H1 (cell line): ENCODE results near the gene PRELID1. TPM values are rescaled to one million over a fixed set of nuclear protein-coding genes. Genes with fewer than 3 reads are reported as not detected.

Experiments
- CTCF ChIA-PET: fragments of 300-600 bp; sonication (Branson Sonifier 250); formaldehyde crosslinking; loops from one replicate; lab custom pipeline; 2021; ENCODE audit not compliant: partially characterized antibody; lab: Charles Lee
- POLR2A ChIA-PET: fragments of 300-600 bp; sonication (Branson Sonifier 250); formaldehyde crosslinking; loops from one replicate; lab custom pipeline; 2021; ENCODE audit warnings: inconsistent platforms; ENCODE audit not compliant: partially characterized antibody; lab: Charles Lee
- DNase-seq, 2 experiments: peaks; one replicate each; pipeline versions ENCODE4 v3.0.0 to v3.0.0-alpha.2; 2010 to 2022; ENCODE audit warnings: low spot score in 2 of 2, low read depth in 1 of 2, mixed read lengths in 1 of 2
- FAIRE-seq: peaks from 2 replicates; lab custom pipeline; 2011; peaks lifted over from hg19 to GRCh38; lab: Jason Lieb, UNC
- H2AFZ ChIP-seq: 2 replicates; pipeline ENCODE4 v1.8.1; 2012; ENCODE audit warnings: low read length, inconsistent platforms
- H2AK5ac ChIP-seq: 2 replicates; pipeline ENCODE4 v1.6.1; 2013; ENCODE audit warnings: low read depth, low read length
- H2BK120ac ChIP-seq: replicated peaks from 2 replicates; pipeline ENCODE3; 2013; ENCODE audit warnings: low read depth, low read length, inconsistent platforms
- H2BK12ac ChIP-seq: 2 replicates; pipeline ENCODE4 v1.6.1; 2013; ENCODE audit warnings: low read depth, low read length
- H2BK15ac ChIP-seq: 2 replicates; pipeline ENCODE4 v1.6.1; 2013; ENCODE audit warnings: low read length
- H2BK20ac ChIP-seq: 2 replicates; pipeline ENCODE4 v1.6.1; 2013; ENCODE audit warnings: low read length
- H2BK5ac ChIP-seq: 2 replicates; pipeline ENCODE4 v1.6.1; 2013; ENCODE audit warnings: low read depth, low read length
- H3K14ac ChIP-seq: 2 replicates; pipeline ENCODE4 v1.6.1; 2013; ENCODE audit warnings: inconsistent platforms; ENCODE audit not compliant: insufficient read length
- H3K18ac ChIP-seq: 2 replicates; pipeline ENCODE4 v1.6.1; 2013; ENCODE audit warnings: low read length; ENCODE audit errors: extremely low read depth
- H3K23ac ChIP-seq: 2 replicates; pipeline ENCODE4 v1.6.1; 2013; ENCODE audit warnings: inconsistent platforms; ENCODE audit not compliant: insufficient read length
- H3K23me2 ChIP-seq: 2 replicates; pipeline ENCODE4 v1.6.1; 2013; ENCODE audit warnings: low read depth, low read length
- H3K27ac ChIP-seq: 2 replicates; pipeline ENCODE4 v1.6.1; 2011; ENCODE audit warnings: low read depth, low read length, inconsistent platforms
- H3K27me3 ChIP-seq, 4 experiments: replicated peaks in 1 of 4; 1 replicate in 1 of 4; 2 replicates in 3 of 4; pipeline versions ENCODE4 v1.6.1 to v1.8.1; 2011 to 2013; ENCODE audit warnings: low read length in 3 of 4, mild to moderate bottlenecking in 3 of 4, inconsistent platforms in 2 of 4, mixed read lengths in 2 of 4, moderate library complexity in 1 of 4; ENCODE audit not compliant: control insufficient read depth in 3 of 4, insufficient read depth in 3 of 4; ENCODE audit errors: extremely low read depth in 1 of 4
- H3K36me3 ChIP-seq, 4 experiments: 2 replicates each; pipeline versions ENCODE4 v1.6.1 to v1.8.1; 2011 to 2013; ENCODE audit warnings: mild to moderate bottlenecking in 4 of 4, low read length in 3 of 4, moderate library complexity in 2 of 4, control low read depth in 1 of 4, inconsistent platforms in 1 of 4; ENCODE audit not compliant: insufficient read depth in 4 of 4, control insufficient read depth in 2 of 4
- H3K4ac ChIP-seq: replicated peaks from 2 replicates; pipeline ENCODE3; 2013; ENCODE audit warnings: low read length, low read depth, mixed read lengths, inconsistent platforms; ENCODE audit not compliant: insufficient read length
- H3K4me1 ChIP-seq, 4 experiments: replicated peaks in 1 of 4; 1 replicate in 1 of 4; 2 replicates in 3 of 4; pipeline versions ENCODE4 v1.6.1 to v1.8.1; 2011 to 2013; ENCODE audit warnings: low read length in 3 of 4, inconsistent platforms in 2 of 4, mixed read lengths in 1 of 4; ENCODE audit not compliant: insufficient read depth in 4 of 4, control insufficient read depth in 3 of 4
- H3K4me2 ChIP-seq, 2 experiments: 2 replicates each; pipeline versions ENCODE4 v1.6.1 to v1.8.1; 2011 to 2013; ENCODE audit warnings: low read depth in 2 of 2, low read length in 2 of 2, control low read depth in 1 of 2, inconsistent platforms in 1 of 2, mild to moderate bottlenecking in 1 of 2; ENCODE audit not compliant: insufficient read depth in 1 of 2
- H3K4me3 ChIP-seq, 4 experiments: fragments of 200-600, 300-600 bp in 1 of 4; sonication (generic), shearing (Covaris generic), sonication (Bioruptor Twin) in 1 of 4; 2 replicates each; pipeline versions ENCODE4 v1.5.1 to v1.8.1; 2011 to 2016; ENCODE audit warnings: low read length in 4 of 4, low read depth in 3 of 4, control low read depth in 2 of 4, inconsistent platforms in 2 of 4, mild to moderate bottlenecking in 2 of 4, mixed read lengths in 1 of 4, moderate library complexity in 1 of 4; ENCODE audit not compliant: insufficient read depth in 2 of 4; ENCODE audit errors: extremely low read depth in 1 of 4
- H3K56ac ChIP-seq: replicated peaks from 2 replicates; pipeline ENCODE3; 2013; ENCODE audit warnings: low read depth, mild to moderate bottlenecking, mixed read lengths, low read length, inconsistent platforms; ENCODE audit not compliant: insufficient read length
- H3K79me1 ChIP-seq: 2 replicates; pipeline ENCODE4 v1.6.1; 2013; ENCODE audit warnings: low read depth, low read length, control low read depth
- H3K79me2 ChIP-seq, 2 experiments: 2 replicates each; pipeline versions ENCODE4 v1.6.1 to v1.8.1; 2012 to 2013; ENCODE audit warnings: low read length in 2 of 2, mild to moderate bottlenecking in 2 of 2, inconsistent platforms in 1 of 2; ENCODE audit not compliant: insufficient read depth in 2 of 2, control insufficient read depth in 1 of 2
- H3K9ac ChIP-seq, 4 experiments: replicated peaks in 1 of 4; 1 replicate in 1 of 4; 2 replicates in 3 of 4; pipeline versions ENCODE4 v1.6.1 to v1.8.1; 2011 to 2013; ENCODE audit warnings: low read depth in 3 of 4, low read length in 3 of 4, control low read depth in 2 of 4, mild to moderate bottlenecking in 2 of 4, moderate library complexity in 2 of 4, inconsistent platforms in 1 of 4; ENCODE audit errors: extremely low read depth in 1 of 4
- H3K9me3 ChIP-seq, 2 experiments: 2 replicates each; pipeline versions ENCODE4 v1.6.1 to v1.8.1; 2012 to 2013; ENCODE audit warnings: mild to moderate bottlenecking in 2 of 2, moderate library complexity in 2 of 2, control low read depth in 1 of 2, inconsistent platforms in 1 of 2, low read depth in 1 of 2, low read length in 1 of 2, mixed read lengths in 1 of 2; ENCODE audit not compliant: insufficient read depth in 2 of 2
- H4K20me1 ChIP-seq, 2 experiments: replicated peaks in 1 of 2; 2 replicates each; pipeline versions ENCODE3 to v1.8.1; 2011 to 2013; ENCODE audit warnings: inconsistent platforms in 2 of 2, low read length in 2 of 2, mild to moderate bottlenecking in 1 of 2; ENCODE audit not compliant: insufficient read depth in 2 of 2, control insufficient read depth in 1 of 2
- H4K5ac ChIP-seq: 2 replicates; pipeline ENCODE4 v1.6.1; 2013; ENCODE audit warnings: low read length, low read depth, mixed read lengths, inconsistent platforms; ENCODE audit not compliant: insufficient read length
- H4K8ac ChIP-seq: 2 replicates; pipeline ENCODE4 v1.8.0; 2013; ENCODE audit warnings: mild to moderate bottlenecking, moderate library complexity, low read length, inconsistent platforms; ENCODE audit not compliant: insufficient read depth; ENCODE audit errors: extremely low read depth
- H4K91ac ChIP-seq: replicated peaks from 2 replicates; pipeline ENCODE3; 2013; ENCODE audit warnings: low read length, mixed read lengths, inconsistent platforms; ENCODE audit not compliant: insufficient read length
- SAP30 ChIP-seq: fragments of 300-600 bp; sonication (generic); IDR thresholded peaks from 2 replicates; pipeline ENCODE4 v1.7.1; 2012; ENCODE audit warnings: low read length, moderate library complexity, mild to moderate bottlenecking, inconsistent platforms; ENCODE audit not compliant: insufficient read depth, insufficient replicate concordance
- WGBS, 2 experiments: shearing (Covaris generic) in 1 of 2; methylation state at CpG; one replicate each; pipeline versions ENCODE4 v1.1.6 to v1.1.7; 2013 to 2015; ENCODE audit warnings: low lambda C conversion rate in 2 of 2, mixed read lengths in 2 of 2, inconsistent platforms in 1 of 2, low coverage in 1 of 2, missing lambda C conversion rate in 1 of 2; ENCODE audit not compliant: insufficient replicate concordance in 2 of 2, insufficient coverage in 1 of 2, insufficient read length in 1 of 2; ENCODE audit errors: extremely low coverage in 1 of 2, missing lambda C conversion rate in 1 of 2; 5-methylcytosine and 5-hydroxymethylcytosine counted together
- polyA plus RNA-seq, 7 experiments: library from polyadenylated mRNA; depleted of rRNA in 3 of 7; stranded (reverse) in 5 of 7; unstranded in 2 of 7; fragments of >200 nt in 5 of 7; fragments of 200-250 nt in 2 of 7; gene quantifications; 1 replicate in 5 of 7; 2 replicates in 1 of 7; 4 replicates in 1 of 7; pipeline versions ENCODE4 v1.2.1 to v1.2.3, GENCODE V29; 2011 to 2013; ENCODE audit warnings: missing spikeins in 2 of 7, mixed read lengths in 2 of 7
- total RNA-seq: library from RNA; stranded (reverse); fragmentation: NEBNext Ultra II Directional; extraction: Animal tissue kit (Norgen Biotek cat#: 25700); gene quantifications from 2 replicates; pipeline ENCODE4 v1.2.1, GENCODE V29; 2021

The PRELID1 gene
- total and polyA plus RNA-seq, 2 of the 8 experiments (the other 6 are each of a cell fraction or from before 2014, with no cell fraction given), result 272 to 428 TPM

GRCh38 chr5:177310757-177311391 is 7.3 kb downstream of the PRELID1 start:
- no peak overlapping the region for H3K14ac ChIP-seq
- ChIA-PET CTCF (interaction anchor here (1.0 to 16.6 kb wide), 25 partner anchors 8 to 496 kb away, joined by 3 to 251 read pairs (median 8); partner anchors contain the start of genes GRK6 and PRR7), POLR2A (interaction anchor here (0.7 to 6.0 kb wide), 15 partner anchors 9 to 195 kb away, joined by 3 to 26 read pairs (median 4); partner anchors contain the start of genes LMAN2, PRELID1, PRR7 and RAB24)
- peak overlapping the region; percentile 97 to 99 for H3K4me2 ChIP-seq
- 26% methylated on average over 20 of the region's 20 CpGs; no CpG with 5 or more reads in 1 of the 2 experiments for WGBS, 2 experiments
- H2AK5ac ChIP-seq, result no peak overlapping the region
- H3K9me3 ChIP-seq, result no peaks in the 10 kb centered on the region
- H3K36me3 ChIP-seq, result peaks cover 0 to 11% (median 8%) of the 10 kb centered on the region in 4 experiments; a peak in 5 of 8 replicates
- H3K79me2 ChIP-seq, result no peaks in the 10 kb centered on the region
- no peak overlapping the region for H4K8ac ChIP-seq
- H2AFZ ChIP-seq, result no peak overlapping the region
- H3K27me3 ChIP-seq, result no peaks in the 10 kb centered on the region
- H4K91ac ChIP-seq, result no peak overlapping the region
- H3K9ac ChIP-seq, result no peak overlapping the region
- no peak overlapping the region for H2BK5ac ChIP-seq
- H4K20me1 ChIP-seq, result peaks cover 0 to 11% of the 10 kb centered on the region in 2 experiments
- H2BK15ac ChIP-seq, result no peak overlapping the region
- no peaks in the 10 kb centered on the region for H3K79me1 ChIP-seq
- H2BK20ac ChIP-seq, result no peak overlapping the region
- no peak overlapping the region for H2BK12ac ChIP-seq
- H3K4me1 ChIP-seq, result peaks cover 0 to 19% (median 14%) of the 10 kb centered on the region in 4 experiments; a peak in 6 of 7 replicates
- H3K18ac ChIP-seq, result no peak overlapping the region; the same call in 1 of the 2 replicates
- no peak overlapping the region for H2BK120ac ChIP-seq
- H3K23ac ChIP-seq, result no peak overlapping the region
- FAIRE-seq, result no peak
- H3K27ac ChIP-seq, result no peak overlapping the region
- H3K4me3 ChIP-seq, result peak overlapping the region; percentile 19 to 70 (median 58); a peak in 6 of 8 replicates
- no peak overlapping the region for H4K5ac ChIP-seq
- H3K4ac ChIP-seq, result no peak overlapping the region
- peaks cover 11% of the 10 kb centered on the region for H3K23me2 ChIP-seq
- H3K56ac ChIP-seq, result no peak overlapping the region
- no peak for DNase-seq
- TF ChIP-seq SAP30, result peak; percentile 59
